LoVo (cell line): ENCODE measurements around the gene SPAG9.

Experiments used
- DNase-seq: peaks from one replicate; pipeline ENCODE4 v3.0.0-alpha.2; 2016; ENCODE audit warnings: low spot score

Gene SPAG9

GRCh38 chr17:51044976-51045375 is 75.7 kb downstream of the SPAG9 start:
- DNase-seq = no peak

- no peak for DNase-seq
These were observed 84.6 kb downstream of the SPAG9 start for GRCh38 chr17:51036084-51036483.

GRCh38 chr17:51035431-51035830 is 85.2 kb downstream of the SPAG9 start:
- no peak for DNase-seq

- no peak for DNase-seq
These were observed 85.9 kb downstream of the SPAG9 start for GRCh38 chr17:51034800-51035199.

- no peak for DNase-seq
These were observed 87.8 kb downstream of the SPAG9 start for GRCh38 chr17:51032850-51033249.

GRCh38 chr17:51029568-51030463 is 90.9 kb downstream of the SPAG9 start:
- DNase-seq = peak; percentile 19

GRCh38 chr17:51029142-51029541 is 91.5 kb downstream of the SPAG9 start:
- no peak for DNase-seq

GRCh38 chr17:51028176-51028863 is 92.3 kb downstream of the SPAG9 start:
- no peak for DNase-seq

- DNase-seq = no peak
These were observed 102.1 kb downstream of the SPAG9 start for GRCh38 chr17:51018541-51018940.

GRCh38 chr17:51017270-51017669 is 103.4 kb downstream of the SPAG9 start:
- DNase-seq = no peak

- DNase-seq = no peak
These were observed 104.6 kb downstream of the SPAG9 start for GRCh38 chr17:51016099-51016498.

GRCh38 chr17:51015145-51015558 is 105.5 kb downstream of the SPAG9 start:
- DNase-seq = no peak

GRCh38 chr17:51014129-51014528 is 106.5 kb downstream of the SPAG9 start:
- DNase-seq = no peak

- DNase-seq = no peak
These were observed 107.3 kb downstream of the SPAG9 start for GRCh38 chr17:51013322-51013721.

GRCh38 chr17:51012538-51012937 is 108.1 kb downstream of the SPAG9 start:
- DNase-seq = no peak

GRCh38 chr17:51010173-51010675 is 110.4 kb downstream of the SPAG9 start:
- no peak for DNase-seq

GRCh38 chr17:51006601-51007000 is 114.1 kb downstream of the SPAG9 start:
- no peak for DNase-seq

- no peak for DNase-seq
These were observed 114.9 kb downstream of the SPAG9 start for GRCh38 chr17:51005768-51006167.

GRCh38 chr17:51004249-51004648 is 116.4 kb downstream of the SPAG9 start:
- no peak for DNase-seq

GRCh38 chr17:51000835-51001638 is 119.6 kb downstream of the SPAG9 start:
- DNase-seq = peak; percentile 47

GRCh38 chr17:50995668-50996067 is 125.0 kb downstream of the SPAG9 start:
- no peak for DNase-seq

GRCh38 chr17:50993544-50993943 is 127.1 kb downstream of the SPAG9 start:
- no peak for DNase-seq
